Immature natural killer cell (primary cell): ENCODE results near the gene GPR158. TPM values are rescaled to one million over a fixed set of nuclear protein-coding genes. Genes with fewer than 3 reads are reported as not detected.

Source experiments
- DNase-seq, 3 donors: peaks; one replicate each; pipeline ENCODE4 v3.0.0; 2022; ENCODE audit warnings: mixed read lengths in 1 of 3
- H3K27ac Mint-ChIP-seq, 6 donors: one replicate each; pipeline ENCODE4 v1.8.0; 2020; ENCODE audit warnings: mixed read lengths in 6 of 6, mild to moderate bottlenecking in 5 of 6, inconsistent platforms in 4 of 6, moderate library complexity in 3 of 6
- H3K27me3 Mint-ChIP-seq, 3 donors: one replicate each; pipeline ENCODE4 v1.8.0; 2020 to 2021; ENCODE audit warnings: low read depth in 3 of 3, mild to moderate bottlenecking in 3 of 3, mixed read lengths in 3 of 3, moderate library complexity in 3 of 3, inconsistent platforms in 1 of 3
- H3K36me3 Mint-ChIP-seq, 3 donors: one replicate each; pipeline ENCODE4 v1.8.0; 2020; ENCODE audit warnings: mixed read lengths in 3 of 3, inconsistent platforms in 2 of 3, mild to moderate bottlenecking in 2 of 3
- H3K4me1 Mint-ChIP-seq, 2 donors: one replicate each; pipeline ENCODE4 v1.8.0; 2020; ENCODE audit warnings: inconsistent platforms in 2 of 2, mild to moderate bottlenecking in 2 of 2, mixed read lengths in 2 of 2, moderate library complexity in 1 of 2
- H3K4me3 Mint-ChIP-seq, 5 donors: one replicate each; pipeline ENCODE4 v1.8.0; 2020; ENCODE audit warnings: mild to moderate bottlenecking in 5 of 5, mixed read lengths in 5 of 5, inconsistent platforms in 3 of 5, moderate library complexity in 3 of 5
- H3K9me3 Mint-ChIP-seq, 6 donors: one replicate each; pipeline ENCODE4 v1.8.0; 2020; ENCODE audit warnings: mild to moderate bottlenecking in 6 of 6, mixed read lengths in 6 of 6, inconsistent platforms in 4 of 6, moderate library complexity in 3 of 6
- polyA plus RNA-seq, 3 donors: library from polyadenylated mRNA; unstranded; fragments of 300-500 nt; fragmentation: Illumina TruSeq; gene quantifications; one replicate each; pipeline ENCODE4 v1.2.3, GENCODE V29; 2021

The GPR158 gene
- polyA plus RNA-seq, 3 donors from 2014 or later, result not detected

GRCh38 chr10:25226775-25227682 is 52.2 kb downstream of the GPR158 start:
- H3K9me3 Mint-ChIP-seq, result peaks cover 0 to 3% (median 0%) of the 10 kb centered on the region in 6 donors
- peaks cover 0 to 1% (median 0%) of the 10 kb centered on the region in 3 donors for H3K27me3 Mint-ChIP-seq
- no peak for DNase-seq
- no peak overlapping the region for H3K4me3 Mint-ChIP-seq
- no peaks in the 10 kb centered on the region for H3K36me3 Mint-ChIP-seq
- no peaks in the 10 kb centered on the region for H3K4me1 Mint-ChIP-seq
- no peak overlapping the region for H3K27ac Mint-ChIP-seq

- no peak overlapping the region for H3K4me3 Mint-ChIP-seq
- DNase-seq, result no peak
- H3K9me3 Mint-ChIP-seq, result peaks cover 0 to 7% (median under 1%) of the 10 kb centered on the region in 6 donors
- no peaks in the 10 kb centered on the region for H3K36me3 Mint-ChIP-seq
- no peaks in the 10 kb centered on the region for H3K4me1 Mint-ChIP-seq
- H3K27ac Mint-ChIP-seq, result no peak overlapping the region
- H3K27me3 Mint-ChIP-seq, result peaks cover 0 to 2% (median 1%) of the 10 kb centered on the region in 3 donors
These were observed 57.0 kb downstream of the GPR158 start for GRCh38 chr10:25231751-25232150.

GRCh38 chr10:25232204-25232603 is 57.4 kb downstream of the GPR158 start:
- Mint-ChIP-seq H3K36me3 (no peaks in the 10 kb centered on the region), H3K9me3 (peaks cover 0 to 7% (median under 1%) of the 10 kb centered on the region in 6 donors), H3K27me3 (peaks cover 0 to 2% (median 1%) of the 10 kb centered on the region in 3 donors), H3K4me3 (no peak overlapping the region), H3K4me1 (no peaks in the 10 kb centered on the region), H3K27ac (no peak overlapping the region)
- DNase-seq, result no peak

DNA sequence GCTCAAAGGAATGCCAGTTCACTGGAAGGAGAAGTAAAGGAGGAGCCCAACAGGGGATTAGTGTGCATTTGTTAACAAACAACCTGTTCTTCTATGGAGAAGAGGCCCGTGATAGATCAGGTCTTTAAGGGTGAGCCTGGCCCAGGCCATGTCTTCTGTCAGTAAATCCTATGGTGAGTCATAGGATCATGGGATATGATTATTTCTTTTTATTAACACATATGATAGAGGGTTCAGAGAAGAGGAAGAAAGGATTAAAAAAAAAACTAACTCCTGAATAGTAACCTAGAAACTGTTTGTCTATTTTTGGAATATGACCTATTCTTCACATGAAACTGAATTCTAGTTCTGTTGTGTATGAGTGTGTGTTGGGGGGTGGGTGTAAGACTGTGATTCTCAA is 70.4 kb downstream of the GPR158 start:
- Mint-ChIP-seq H3K4me1 (no peaks in the 10 kb centered on the region), H3K27ac (no peak overlapping the region)

DNA sequence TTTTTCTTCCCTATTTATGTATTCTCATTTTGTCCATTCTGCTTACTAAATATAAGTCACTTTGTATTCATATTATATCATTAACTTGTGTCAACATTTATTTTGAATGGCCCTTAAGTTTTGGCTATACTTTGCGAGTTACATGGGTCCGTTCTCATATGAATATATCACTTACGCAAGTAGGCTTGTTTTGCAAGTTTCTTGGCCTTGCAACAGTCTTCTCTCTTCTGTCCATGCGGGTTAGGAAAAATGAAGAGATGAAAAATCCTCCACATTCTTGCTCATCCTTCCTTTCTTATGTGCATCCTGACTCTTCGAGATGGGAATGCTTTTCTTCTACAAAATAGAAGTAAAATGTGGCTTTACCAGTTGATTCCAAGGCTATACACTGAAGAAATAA is 82.8 kb downstream of the GPR158 start:
- no peak for DNase-seq

More for the DNA sequence above, 70.4 kb downstream of the GPR158 start:
- Mint-ChIP-seq H3K36me3 (no peaks in the 10 kb centered on the region), H3K9me3 (peaks cover 0 to 3% (median 0%) of the 10 kb centered on the region in 6 donors), H3K27me3 (no peaks in the 10 kb centered on the region), H3K4me3 (no peak overlapping the region)
- no peak for DNase-seq

DNA sequence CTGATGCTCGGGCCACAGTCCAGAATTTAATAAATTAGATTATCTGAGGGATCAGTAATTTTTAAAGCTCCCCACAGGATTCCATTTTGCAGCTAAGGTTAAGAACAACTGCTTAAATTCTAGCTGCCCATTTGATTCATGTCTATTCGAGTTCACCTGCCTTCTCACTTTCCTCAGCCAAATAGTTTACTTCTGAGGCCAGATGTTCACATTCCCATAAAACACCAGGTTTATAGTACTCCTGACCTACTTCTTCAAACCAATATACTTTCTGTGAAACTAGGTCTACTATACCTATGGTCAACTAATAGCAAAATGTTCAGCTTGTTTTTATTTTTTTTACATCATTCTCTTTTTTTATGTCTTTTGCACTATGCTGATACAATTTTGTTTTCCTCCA is 86.3 kb downstream of the GPR158 start:
- peaks cover 0 to 5% (median 2%) of the 10 kb centered on the region in 6 donors for H3K9me3 Mint-ChIP-seq
- no peak for DNase-seq
- H3K4me3 Mint-ChIP-seq, result no peak overlapping the region
- H3K36me3 Mint-ChIP-seq, result no peaks in the 10 kb centered on the region
- H3K27me3 Mint-ChIP-seq, result peaks cover 0 to 3% (median 2%) of the 10 kb centered on the region in 3 donors
- H3K4me1 Mint-ChIP-seq, result no peaks in the 10 kb centered on the region
- no peak overlapping the region for H3K27ac Mint-ChIP-seq

More for the DNA sequence above, 82.8 kb downstream of the GPR158 start:
- Mint-ChIP-seq H3K4me1 (no peaks in the 10 kb centered on the region), H3K4me3 (no peak overlapping the region), H3K9me3 (peaks cover 0 to 2% (median under 1%) of the 10 kb centered on the region in 6 donors), H3K27me3 (peaks cover 0 to 3% (median 2%) of the 10 kb centered on the region in 3 donors), H3K27ac (no peak overlapping the region), H3K36me3 (no peaks in the 10 kb centered on the region)

DNA sequence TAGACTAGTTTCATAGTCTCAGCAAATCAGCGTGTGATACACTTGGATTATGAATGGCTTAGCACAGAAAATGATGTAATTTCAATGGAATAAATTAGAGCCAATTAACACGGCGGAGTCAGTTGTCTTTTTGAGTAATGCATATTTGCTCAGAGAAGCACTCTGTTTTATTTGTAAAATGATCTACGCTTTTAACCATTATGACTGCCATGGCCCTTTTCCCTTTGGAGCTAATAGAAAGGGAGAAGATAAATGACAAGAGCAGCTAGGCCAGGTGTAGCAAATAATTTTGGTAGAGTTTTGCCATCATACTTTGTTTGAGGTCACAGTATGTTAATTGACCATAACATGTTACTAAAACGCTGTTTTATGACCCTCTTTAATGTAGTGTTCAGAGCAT is 86.8 kb downstream of the GPR158 start:
- Mint-ChIP-seq H3K27me3 (peaks cover 0 to 3% (median 0%) of the 10 kb centered on the region in 3 donors), H3K4me1 (no peaks in the 10 kb centered on the region), H3K9me3 (peaks cover 0 to 7% (median 2%) of the 10 kb centered on the region in 6 donors), H3K4me3 (no peak overlapping the region), H3K27ac (no peak overlapping the region), H3K36me3 (no peaks in the 10 kb centered on the region)
- DNase-seq, result no peak

DNA sequence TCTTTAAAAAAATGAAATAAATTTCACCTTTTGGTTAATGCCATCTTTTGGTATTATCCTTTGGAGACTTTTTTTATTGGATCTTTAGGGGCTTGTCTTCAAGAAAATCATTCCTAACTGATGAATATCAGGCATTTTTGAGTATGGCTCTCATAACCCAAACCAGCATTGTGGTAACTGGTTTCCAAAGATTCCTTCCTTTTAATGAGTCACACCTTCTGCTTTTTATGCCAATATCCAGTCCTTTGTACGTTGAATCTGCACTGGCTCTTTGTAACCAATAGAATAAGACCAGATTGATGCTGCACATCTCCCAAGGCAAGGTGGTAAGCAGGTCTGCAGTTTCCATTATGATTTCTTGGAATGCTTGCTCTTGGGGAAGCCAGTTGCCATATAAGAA is 89.1 kb downstream of the GPR158 start:
- Mint-ChIP-seq H3K4me1 (no peaks in the 10 kb centered on the region), H3K27me3 (peaks cover 0 to 3% (median 0%) of the 10 kb centered on the region in 3 donors), H3K27ac (no peak overlapping the region), H3K9me3 (peaks cover 0 to 11% (median 3%) of the 10 kb centered on the region in 6 donors), H3K4me3 (no peak overlapping the region), H3K36me3 (no peaks in the 10 kb centered on the region)
- DNase-seq, result no peak

DNA sequence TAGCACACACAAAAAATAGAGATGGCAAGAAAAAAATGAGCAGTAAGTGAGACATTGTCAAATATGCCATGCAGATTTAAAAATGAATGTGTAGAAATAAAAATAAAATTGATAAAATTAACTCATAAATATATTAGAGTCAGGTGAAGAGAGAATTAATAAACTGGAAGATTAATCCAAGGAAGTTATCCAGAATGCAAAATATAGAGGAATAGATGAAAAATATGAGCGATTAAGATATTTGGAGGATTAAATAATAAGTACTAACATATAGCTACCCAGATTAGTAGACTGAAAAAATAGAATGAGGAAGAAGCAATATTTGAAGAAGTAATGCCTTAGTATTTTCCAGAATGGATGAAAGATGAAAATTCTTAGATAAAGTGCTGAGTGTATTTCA is 103.4 kb downstream of the GPR158 start:
- H3K36me3 Mint-ChIP-seq, result peaks cover 0 to 2% (median 0%) of the 10 kb centered on the region in 3 donors
- no peaks in the 10 kb centered on the region for H3K4me1 Mint-ChIP-seq
- no peak overlapping the region for H3K27ac Mint-ChIP-seq
- peaks cover 20 to 45% (median 25%) of the 10 kb centered on the region in 6 donors for H3K9me3 Mint-ChIP-seq
- H3K27me3 Mint-ChIP-seq, result peaks cover 0 to 5% (median 0%) of the 10 kb centered on the region in 3 donors
- no peak overlapping the region for H3K4me3 Mint-ChIP-seq
- no peak for DNase-seq

DNA sequence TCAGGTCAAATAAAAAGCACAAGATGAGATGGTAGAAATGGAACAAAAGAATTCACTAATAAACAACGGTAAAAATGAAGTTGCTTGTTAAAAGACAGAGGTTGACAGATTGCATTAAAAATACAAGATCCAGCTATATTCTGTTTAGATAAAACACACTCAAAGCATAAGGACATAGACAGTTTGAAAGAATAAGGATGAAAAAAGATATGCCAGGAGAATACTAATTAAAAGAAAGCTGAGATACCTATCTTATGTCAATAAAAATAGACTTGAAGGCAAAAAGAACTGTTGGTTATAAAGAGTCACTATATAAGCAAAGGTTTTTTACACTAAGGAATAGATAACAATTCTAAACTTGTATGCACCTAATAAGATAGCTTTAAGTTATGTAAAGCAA is 105.3 kb downstream of the GPR158 start:
- Mint-ChIP-seq H3K9me3 (peaks cover 19 to 46% (median 28%) of the 10 kb centered on the region in 6 donors), H3K4me3 (no peak overlapping the region), H3K27ac (no peak overlapping the region), H3K27me3 (peaks cover 0 to 5% (median 0%) of the 10 kb centered on the region in 3 donors), H3K36me3 (peaks cover 0 to 2% (median 0%) of the 10 kb centered on the region in 3 donors), H3K4me1 (no peaks in the 10 kb centered on the region)
- no peak for DNase-seq

GRCh38 chr10:25280573-25280972 is 105.8 kb downstream of the GPR158 start:
- no peaks in the 10 kb centered on the region for H3K4me1 Mint-ChIP-seq
- H3K9me3 Mint-ChIP-seq, result peaks cover 19 to 46% (median 26%) of the 10 kb centered on the region in 6 donors
- peaks cover 0 to 5% (median 0%) of the 10 kb centered on the region in 3 donors for H3K27me3 Mint-ChIP-seq
- peaks cover 0 to 2% (median 0%) of the 10 kb centered on the region in 3 donors for H3K36me3 Mint-ChIP-seq
- no peak for DNase-seq
- no peak overlapping the region for H3K27ac Mint-ChIP-seq
- H3K4me3 Mint-ChIP-seq, result no peak overlapping the region

GRCh38 chr10:25285809-25286208 is 111.0 kb downstream of the GPR158 start:
- Mint-ChIP-seq H3K36me3 (peaks cover 0 to 3% (median 2%) of the 10 kb centered on the region in 3 donors), H3K9me3 (peaks cover 5 to 44% (median 15%) of the 10 kb centered on the region in 6 donors), H3K4me3 (no peak overlapping the region), H3K27ac (no peak overlapping the region), H3K4me1 (no peaks in the 10 kb centered on the region), H3K27me3 (peaks cover 0 to 2% (median 0%) of the 10 kb centered on the region in 3 donors)
- DNase-seq, result no peak

DNA sequence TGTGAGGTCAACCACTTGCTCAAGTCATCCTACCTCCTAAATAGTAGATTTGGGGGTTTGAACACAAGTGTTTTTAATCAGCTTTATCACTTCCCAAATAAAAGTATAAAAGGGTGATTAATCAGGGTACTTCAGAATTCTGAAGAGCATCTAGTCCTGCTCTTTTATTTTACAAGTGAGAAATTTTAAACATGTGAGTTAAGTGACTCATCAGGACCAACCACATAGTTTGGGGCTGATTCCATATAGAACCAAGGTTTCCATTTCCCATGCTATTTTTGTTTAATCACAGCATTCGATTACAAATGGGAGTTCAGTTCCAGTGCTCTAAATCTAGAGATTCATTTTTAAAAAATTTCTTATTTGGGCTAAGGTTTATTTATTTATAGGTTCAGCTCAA is 113.4 kb downstream of the GPR158 start:
- Mint-ChIP-seq H3K4me3 (no peak overlapping the region), H3K27me3 (no peaks in the 10 kb centered on the region), H3K27ac (no peak overlapping the region), H3K9me3 (peaks cover 5 to 44% (median 15%) of the 10 kb centered on the region in 6 donors), H3K36me3 (peaks cover 0 to 3% (median 2%) of the 10 kb centered on the region in 3 donors), H3K4me1 (no peaks in the 10 kb centered on the region)
- no peak for DNase-seq
